ENCODE measurements around the gene SNX25. TPM values are rescaled to one million over a fixed set of nuclear protein-coding genes. Genes with fewer than 3 reads are reported as not detected.

SNX25 gene
- total RNA-seq, 6 donors from 2014 or later, result 62.9 to 178 (median 123) TPM

DNA sequence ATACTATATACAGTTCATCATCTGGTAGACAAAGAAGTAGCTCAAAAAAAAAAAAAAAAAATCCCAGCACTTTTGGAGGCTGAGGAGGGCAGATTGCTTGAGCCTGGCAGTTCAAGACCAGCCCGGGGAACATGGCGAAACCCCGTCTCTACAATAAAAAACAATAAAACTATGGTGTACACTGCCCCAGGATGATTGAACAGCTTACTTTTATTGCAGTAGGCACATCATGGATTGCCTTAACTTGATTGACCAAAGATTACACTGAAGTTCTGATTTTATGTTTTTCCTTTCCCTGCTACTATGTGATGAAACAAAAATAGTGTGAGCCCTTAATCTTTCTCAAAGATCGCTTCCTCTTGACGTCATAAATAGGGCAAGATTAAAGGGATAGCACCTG lies 60.6 kb downstream of the SNX25 start:
- no peak overlapping the region for H3K4me3 ChIP-seq
- ATAC-seq (ENCODE audit: low FRiP score in 2 of 2), result no peak

GRCh38 chr4:185270885-185271284 lies 61.5 kb downstream of the SNX25 start:
- TF ChIP-seq POLR2A (IDR thresholded peaks at IDR 0.05), result no peak
- TF ChIP-seq EP300 (IDR thresholded peaks at IDR 0.05), result no peak
- no peak for TF ChIP-seq POLR2AphosphoS5 (IDR thresholded peaks at IDR 0.05)
- TF ChIP-seq, protein P1, sequence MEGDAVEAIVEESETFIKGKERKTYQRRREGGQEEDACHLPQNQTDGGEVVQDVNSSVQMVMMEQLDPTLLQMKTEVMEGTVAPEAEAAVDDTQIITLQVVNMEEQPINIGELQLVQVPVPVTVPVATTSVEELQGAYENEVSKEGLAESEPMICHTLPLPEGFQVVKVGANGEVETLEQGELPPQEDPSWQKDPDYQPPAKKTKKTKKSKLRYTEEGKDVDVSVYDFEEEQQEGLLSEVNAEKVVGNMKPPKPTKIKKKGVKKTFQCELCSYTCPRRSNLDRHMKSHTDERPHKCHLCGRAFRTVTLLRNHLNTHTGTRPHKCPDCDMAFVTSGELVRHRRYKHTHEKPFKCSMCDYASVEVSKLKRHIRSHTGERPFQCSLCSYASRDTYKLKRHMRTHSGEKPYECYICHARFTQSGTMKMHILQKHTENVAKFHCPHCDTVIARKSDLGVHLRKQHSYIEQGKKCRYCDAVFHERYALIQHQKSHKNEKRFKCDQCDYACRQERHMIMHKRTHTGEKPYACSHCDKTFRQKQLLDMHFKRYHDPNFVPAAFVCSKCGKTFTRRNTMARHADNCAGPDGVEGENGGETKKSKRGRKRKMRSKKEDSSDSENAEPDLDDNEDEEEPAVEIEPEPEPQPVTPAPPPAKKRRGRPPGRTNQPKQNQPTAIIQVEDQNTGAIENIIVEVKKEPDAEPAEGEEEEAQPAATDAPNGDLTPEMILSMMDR (IDR thresholded peaks at IDR 0.05), result no peak
- no peak overlapping the region for H3K27ac ChIP-seq
- peaks cover 0 to 13% (median 1%) of the 10 kb centered on the region in 4 donors for H3K36me3 ChIP-seq
- no peaks in the 10 kb centered on the region for H3K9me3 ChIP-seq
- H3K27me3 ChIP-seq, result no peaks in the 10 kb centered on the region
- WGBS, 2 donors, result 90 to 95% methylated on average over 6 of the region's 6 CpGs
- no peaks in the 10 kb centered on the region for H3K4me1 ChIP-seq
- no peak for DNase-seq
- H3K4me3 ChIP-seq, result no peak overlapping the region
- no peak for ATAC-seq (ENCODE audit: low FRiP score in 2 of 2)

More for the DNA sequence above, 60.6 kb downstream of the SNX25 start:
- H3K27ac ChIP-seq, result no peak overlapping the region
- no peaks in the 10 kb centered on the region for H3K27me3 ChIP-seq
- no peak for TF ChIP-seq POLR2A (IDR thresholded peaks at IDR 0.05)
- no peak for TF ChIP-seq EP300 (IDR thresholded peaks at IDR 0.05)
- TF ChIP-seq POLR2AphosphoS5 (IDR thresholded peaks at IDR 0.05), result no peak
- TF ChIP-seq, protein P1 (IDR thresholded peaks at IDR 0.05), result no peak
- no peak for DNase-seq
- 83 to 86% methylated on average over 5 of the region's 5 CpGs for WGBS, 2 donors
- no peaks in the 10 kb centered on the region for H3K9me3 ChIP-seq
- peaks cover 0 to 13% (median 1%) of the 10 kb centered on the region in 4 donors for H3K36me3 ChIP-seq
- H3K4me1 ChIP-seq, result no peaks in the 10 kb centered on the region

DNA sequence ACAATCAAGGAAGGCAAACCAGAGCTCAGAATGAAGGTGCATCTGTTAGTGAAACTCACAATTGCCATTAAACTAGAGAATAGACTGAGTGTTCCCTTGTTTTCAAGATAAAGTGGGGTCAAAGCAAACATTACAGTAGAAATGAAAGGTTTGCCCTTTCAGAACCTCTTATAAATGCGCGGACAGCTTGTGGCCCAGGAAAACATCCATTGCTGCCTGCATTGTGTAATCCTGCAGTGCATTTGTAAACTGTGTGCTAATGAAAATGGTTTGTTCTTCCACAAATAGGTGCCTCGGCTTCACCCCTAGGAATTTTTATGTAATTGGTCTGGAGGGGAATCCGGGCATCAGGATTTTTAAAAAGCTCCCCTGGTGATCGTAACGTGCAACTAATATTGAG lies 62.8 kb downstream of the SNX25 start:
- H3K27me3 ChIP-seq, result no peaks in the 10 kb centered on the region
- ATAC-seq (ENCODE audit: low FRiP score in 2 of 2) (no peak), DNase-seq (no peak)
- H3K4me3 ChIP-seq, result no peak overlapping the region
- peak overlapping the region in 1 of 4 donors; percentile 38 for H3K27ac ChIP-seq
- H3K4me1 ChIP-seq, result no peaks in the 10 kb centered on the region
- peaks cover 0 to 15% (median 1%) of the 10 kb centered on the region in 4 donors for H3K36me3 ChIP-seq
- H3K9me3 ChIP-seq, result no peaks in the 10 kb centered on the region
- TF ChIP-seq POLR2AphosphoS5 (IDR thresholded peaks at IDR 0.05) (no peak), EP300 (IDR thresholded peaks at IDR 0.05) (no peak), POLR2A (IDR thresholded peaks at IDR 0.05) (no peak)
- TF ChIP-seq, protein P1 (IDR thresholded peaks at IDR 0.05), result no peak
- 72 to 76% methylated on average over 6 of the region's 6 CpGs for WGBS, 2 donors

DNA sequence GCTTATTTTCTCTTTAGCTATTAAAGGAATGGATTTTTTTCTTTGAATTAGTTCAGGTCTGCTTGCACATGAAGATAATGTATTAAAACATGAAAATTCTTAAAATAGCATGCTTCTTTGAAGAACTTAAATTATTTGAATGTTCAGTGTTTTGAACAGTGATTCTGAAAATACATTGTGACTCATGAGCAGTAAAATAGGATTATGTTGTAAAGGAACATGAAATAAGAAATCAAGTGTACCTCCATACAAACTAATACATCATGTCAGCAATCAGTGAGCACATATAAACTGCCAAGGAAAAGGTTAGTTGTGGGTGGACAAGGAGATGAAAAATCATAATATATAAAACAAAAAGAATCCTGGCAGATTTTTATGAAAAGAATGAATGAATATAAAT lies 66.1 kb downstream of the SNX25 start:
- H3K9me3 ChIP-seq, result no peaks in the 10 kb centered on the region
- H3K4me1 ChIP-seq, result peaks cover 0 to 3% (median 0%) of the 10 kb centered on the region in 4 donors
- no peak overlapping the region for H3K4me3 ChIP-seq
- ATAC-seq (ENCODE audit: low FRiP score in 2 of 2), result no peak
- no peak for DNase-seq
- no peak overlapping the region for H3K27ac ChIP-seq
- peaks cover 0 to 5% (median 1%) of the 10 kb centered on the region in 4 donors for H3K36me3 ChIP-seq
- TF ChIP-seq POLR2AphosphoS5 (IDR thresholded peaks at IDR 0.05), result no peak
- H3K27me3 ChIP-seq, result no peaks in the 10 kb centered on the region

DNA sequence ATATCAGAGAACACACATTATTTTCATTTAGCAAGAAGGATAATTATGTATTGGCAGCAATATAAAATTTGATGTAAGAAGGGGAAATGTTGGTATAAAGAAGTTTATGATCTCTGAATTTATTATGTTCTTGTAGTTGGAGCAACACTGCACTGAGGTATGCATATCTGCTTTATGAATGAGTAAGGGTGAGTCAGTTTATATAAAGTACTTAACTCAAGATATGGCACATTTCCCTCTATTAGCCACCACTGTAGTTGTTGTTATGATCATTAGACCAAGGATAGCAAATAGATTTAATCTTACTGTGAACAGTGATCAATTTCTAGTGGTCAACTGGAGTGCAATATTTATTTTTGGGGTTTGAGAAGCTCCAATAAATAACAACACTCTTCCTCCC lies 66.6 kb downstream of the SNX25 start:
- peaks cover 0 to 5% (median 0%) of the 10 kb centered on the region in 4 donors for H3K4me1 ChIP-seq
- peaks cover 0 to 5% (median 1%) of the 10 kb centered on the region in 4 donors for H3K36me3 ChIP-seq

More for the DNA sequence above, 66.6 kb downstream of the SNX25 start:
- Histone ChIP-seq H3K27ac (no peak overlapping the region), H3K9me3 (no peaks in the 10 kb centered on the region), H3K27me3 (no peaks in the 10 kb centered on the region), H3K4me3 (no peak overlapping the region)
- TF ChIP-seq EP300 (IDR thresholded peaks at IDR 0.05), result no peak
- TF ChIP-seq, protein P1 (IDR thresholded peaks at IDR 0.05), result no peak
- no peak for TF ChIP-seq POLR2AphosphoS5 (IDR thresholded peaks at IDR 0.05)
- no peak for TF ChIP-seq POLR2A (IDR thresholded peaks at IDR 0.05)
- DNase-seq, result no peak
- no peak for ATAC-seq (ENCODE audit: low FRiP score in 2 of 2)
